ENCODE results near the gene C21orf58.

DNA sequence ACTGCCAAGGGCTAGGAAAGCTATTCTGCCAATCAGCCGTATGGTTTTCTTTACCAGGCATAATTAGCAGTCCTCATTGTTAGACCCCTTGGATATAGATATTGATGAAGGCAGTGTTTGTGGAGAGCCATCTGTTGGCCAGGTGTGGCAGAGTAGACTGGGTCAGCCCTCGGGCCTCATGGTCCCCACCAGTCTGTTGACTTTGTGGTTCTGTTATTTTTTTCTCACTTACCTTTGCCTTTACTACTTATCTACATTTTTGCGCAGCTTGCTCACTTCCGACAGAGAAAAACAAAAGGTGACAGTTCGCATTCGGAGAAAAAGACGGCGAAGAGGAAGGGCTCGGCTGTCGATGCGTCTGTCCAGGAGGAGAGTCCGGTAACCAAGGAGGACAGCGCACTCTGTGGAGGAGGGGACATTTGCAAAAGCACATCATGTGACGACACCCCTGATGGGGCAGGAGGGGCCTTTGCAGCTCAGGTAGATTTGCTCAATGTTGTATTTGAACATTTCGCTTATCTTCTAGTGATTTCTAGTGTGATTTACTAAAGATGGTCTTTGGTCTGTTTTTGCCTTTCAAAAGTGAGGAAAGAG is 2.5 kb upstream of the C21orf58 start:
- TF ChIP-seq EZH2phosphoT487 (IDR thresholded peaks at IDR 0.05; ENCODE audit: insufficient read depth, low read depth) (no peak), EZH2 (IDR thresholded peaks at IDR 0.05; ENCODE audit: insufficient read depth, poor library complexity, severe bottlenecking) (no peak)

Measured in GM23248 (cell line).